ENCODE data around the gene PACRG. TPM values are rescaled to one million over a fixed set of nuclear protein-coding genes. Genes with fewer than 3 reads are reported as not detected.

The PACRG gene
- total and polyA plus RNA-seq, 2 experiments from 2014 or later = not detected

- Histone ChIP-seq H3K4me2 (ENCODE audit: unreplicated experiment) (no peak overlapping the region), H3K9ac (no peak overlapping the region), H3K36me3 (ENCODE audit: low read depth) (no peaks in the 10 kb centered on the region), H3K27ac (no peak overlapping the region), H3K4me1 (ENCODE audit: insufficient read depth) (no peaks in the 10 kb centered on the region), H3K27me3 (replicated peaks; ENCODE audit: insufficient read depth) (no peaks in the 10 kb centered on the region), H3K9me2 (ENCODE audit: insufficient read depth) (no peaks in the 10 kb centered on the region), H3K9me3 (ENCODE audit: low read depth) (no peaks in the 10 kb centered on the region), H2AFZ (peak overlapping the region; percentile 50; the same call in 1 of the 2 replicates), H3K79me2 (ENCODE audit: insufficient read depth) (no peaks in the 10 kb centered on the region), H3F3A (ENCODE audit: insufficient read depth) (no peaks in the 10 kb centered on the region), H4K20me1 (ENCODE audit: insufficient read depth) (no peaks in the 10 kb centered on the region), H3K4me3 (no peak overlapping the region)
- in situ Hi-C loops (cut with MboI) = loop anchor here (25.0 kb wide), 1 partner anchor 781 kb away; no protein-coding TSS in a partner anchor
- no peak for DNase-seq
- no peak for TF ChIP-seq EZH2phosphoT487 (IDR thresholded peaks at IDR 0.05; ENCODE audit: insufficient read depth, low read depth)
- TF ChIP-seq EZH2 (IDR thresholded peaks at IDR 0.05; ENCODE audit: insufficient read depth, poor library complexity, severe bottlenecking) = no peak
- 74 to 80% methylated on average over 16 of the region's 16 CpGs for WGBS, 2 experiments (ENCODE audit: low coverage in 1 of 2, low lambda C conversion rate in 2 of 2, missing lambda C conversion rate in 2 of 2)
Measured at GRCh38 chr6:163181666-163182180, 453.9 kb downstream of the PACRG start.

GRCh38 chr6:163182696-163183095 lies 454.9 kb downstream of the PACRG start:
- TF ChIP-seq EZH2 (IDR thresholded peaks at IDR 0.05; ENCODE audit: insufficient read depth, poor library complexity, severe bottlenecking) = no peak
- no peak for TF ChIP-seq EZH2phosphoT487 (IDR thresholded peaks at IDR 0.05; ENCODE audit: insufficient read depth, low read depth)
- Histone ChIP-seq H3K4me2 (ENCODE audit: unreplicated experiment) (no peak overlapping the region), H3K36me3 (ENCODE audit: low read depth) (no peaks in the 10 kb centered on the region), H4K20me1 (ENCODE audit: insufficient read depth) (no peaks in the 10 kb centered on the region), H3K4me3 (no peak overlapping the region), H3K27ac (no peak overlapping the region), H3F3A (ENCODE audit: insufficient read depth) (no peaks in the 10 kb centered on the region), H3K9me2 (ENCODE audit: insufficient read depth) (no peaks in the 10 kb centered on the region), H3K79me2 (ENCODE audit: insufficient read depth) (no peaks in the 10 kb centered on the region), H3K4me1 (ENCODE audit: insufficient read depth) (no peaks in the 10 kb centered on the region), H2AFZ (no peak overlapping the region), H3K9me3 (ENCODE audit: low read depth) (no peaks in the 10 kb centered on the region), H3K9ac (no peak overlapping the region), H3K27me3 (replicated peaks; ENCODE audit: insufficient read depth) (no peaks in the 10 kb centered on the region)
- 82 to 84% methylated on average over 7 of the region's 7 CpGs for WGBS, 2 experiments (ENCODE audit: low coverage in 1 of 2, low lambda C conversion rate in 2 of 2, missing lambda C conversion rate in 2 of 2)
- in situ Hi-C loops (cut with MboI) = loop anchor here (25.0 kb wide), 1 partner anchor 780 kb away; no protein-coding TSS in a partner anchor
- no peak for DNase-seq

- H4K20me1 ChIP-seq (ENCODE audit: insufficient read depth) = no peaks in the 10 kb centered on the region
- no peaks in the 10 kb centered on the region for H3K9me2 ChIP-seq (ENCODE audit: insufficient read depth)
- in situ Hi-C loops (cut with MboI) = loop anchor here (25.0 kb wide), 1 partner anchor 778 kb away; no protein-coding TSS in a partner anchor
- no peaks in the 10 kb centered on the region for H3K79me2 ChIP-seq (ENCODE audit: insufficient read depth)
- peak overlapping the region; percentile 25 for H3K4me2 ChIP-seq (ENCODE audit: unreplicated experiment)
- no peaks in the 10 kb centered on the region for H3K36me3 ChIP-seq (ENCODE audit: low read depth)
- H3K9me3 ChIP-seq (ENCODE audit: low read depth) = no peaks in the 10 kb centered on the region
- WGBS, 2 experiments (ENCODE audit: low coverage in 1 of 2, low lambda C conversion rate in 2 of 2, missing lambda C conversion rate in 2 of 2) = 5 to 8% methylated on average over 3 of the region's 3 CpGs
- DNase-seq = peak; percentile 56
- H3K9ac ChIP-seq = no peak overlapping the region
- no peak overlapping the region for H3K4me3 ChIP-seq
- no peak for TF ChIP-seq EZH2phosphoT487 (IDR thresholded peaks at IDR 0.05; ENCODE audit: insufficient read depth, low read depth)
- TF ChIP-seq EZH2 (IDR thresholded peaks at IDR 0.05; ENCODE audit: insufficient read depth, poor library complexity, severe bottlenecking) = no peak
- H3K27me3 ChIP-seq (replicated peaks; ENCODE audit: insufficient read depth) = no peaks in the 10 kb centered on the region
- no peak overlapping the region for H2AFZ ChIP-seq
- no peak overlapping the region for H3K27ac ChIP-seq
- no peaks in the 10 kb centered on the region for H3K4me1 ChIP-seq (ENCODE audit: insufficient read depth)
- no peaks in the 10 kb centered on the region for H3F3A ChIP-seq (ENCODE audit: insufficient read depth)
Measured at GRCh38 chr6:163183806-163184205, 456.0 kb downstream of the PACRG start.

- DNase-seq = no peak
- in situ Hi-C loops (cut with MboI) = loop anchor here (25.0 kb wide), 1 partner anchor 777 kb away; no protein-coding TSS in a partner anchor
- Histone ChIP-seq H2AFZ (no peak overlapping the region), H3K36me3 (ENCODE audit: low read depth) (no peaks in the 10 kb centered on the region), H3K27ac (no peak overlapping the region), H3K4me3 (no peak overlapping the region), H3K79me2 (ENCODE audit: insufficient read depth) (no peaks in the 10 kb centered on the region), H3K9me2 (ENCODE audit: insufficient read depth) (no peaks in the 10 kb centered on the region), H3F3A (ENCODE audit: insufficient read depth) (no peaks in the 10 kb centered on the region), H3K9me3 (ENCODE audit: low read depth) (no peaks in the 10 kb centered on the region), H3K9ac (no peak overlapping the region), H3K4me1 (ENCODE audit: insufficient read depth) (no peaks in the 10 kb centered on the region), H4K20me1 (ENCODE audit: insufficient read depth) (no peaks in the 10 kb centered on the region), H3K27me3 (replicated peaks; ENCODE audit: insufficient read depth) (0 out of 2 replicates have a peak, but pooled peaks cover 3% of the 10 kb centered on the region), H3K4me2 (ENCODE audit: unreplicated experiment) (no peak overlapping the region)
- whole genome bisulfite sequencing, 2 experiments (ENCODE audit: low coverage in 1 of 2, low lambda C conversion rate in 2 of 2, missing lambda C conversion rate in 2 of 2) = 46 to 54% methylated on average over 3 to 4 of the region's 4 CpGs
- TF ChIP-seq EZH2 (IDR thresholded peaks at IDR 0.05; ENCODE audit: insufficient read depth, poor library complexity, severe bottlenecking) = no peak
- TF ChIP-seq EZH2phosphoT487 (IDR thresholded peaks at IDR 0.05; ENCODE audit: insufficient read depth, low read depth) = no peak
Measured at GRCh38 chr6:163185744-163186143, 458.0 kb downstream of the PACRG start.
